GM23338 (cell line): Measurements from ENCODE around the gene IQSEC3. TPM values are rescaled to one million over a fixed set of nuclear protein-coding genes. Genes with fewer than 3 reads are reported as not detected.
"Not testable (repeated sequence)": the region's sequence is repeated elsewhere in the genome, so short reads cannot be mapped to it uniquely, and the experiment has no call there.

Source experiments
- ATAC-seq: fragments of 200-7000 bp; cut with Tn5 transposase; 3 replicates; pipeline ENCODE4 v1.9.1; 2020
- DNase-seq: peaks from one replicate; pipeline ENCODE4 v3.0.0-alpha.2; 2015; ENCODE audit warnings: low spot score
- H2AFZ ChIP-seq: fragments of 200-600 bp; sonication (generic); 2 replicates; pipeline ENCODE4 v1.8.0; 2016; ENCODE audit warnings: antibody characterized with exemption, mild to moderate bottlenecking, moderate library complexity
- H3F3A ChIP-seq: fragments of 200-600 bp; sonication (generic); replicated peaks from 2 replicates; pipeline ENCODE4 v1.8.0; 2017; ENCODE audit warnings: antibody characterized with exemption, mixed run types, low read depth
- H3K27ac ChIP-seq: fragments of 200-600 bp; sonication (generic); 2 replicates; pipeline ENCODE4 v1.6.1; 2016; ENCODE audit warnings: low read depth
- H3K27me3 ChIP-seq: fragments of 200-600 bp; sonication (generic); 2 replicates; pipeline ENCODE4 v1.8.0; 2016; ENCODE audit warnings: mild to moderate bottlenecking, mixed run types, moderate library complexity; ENCODE audit not compliant: insufficient read depth
- H3K36me3 ChIP-seq: fragments of 200-600 bp; sonication (generic); 2 replicates; pipeline ENCODE4 v1.8.0; 2016; ENCODE audit warnings: mild to moderate bottlenecking; ENCODE audit not compliant: insufficient read depth
- H3K4me1 ChIP-seq: fragments of 200-600 bp; sonication (generic); 2 replicates; pipeline ENCODE4 v1.8.0; 2016; ENCODE audit warnings: mild to moderate bottlenecking, moderate library complexity; ENCODE audit not compliant: insufficient read depth
- H3K4me2 ChIP-seq: fragments of 200-600 bp; sonication (generic); 2 replicates; pipeline ENCODE4 v1.7.1; 2017; ENCODE audit warnings: mixed run types
- H3K4me3 ChIP-seq: fragments of 200-600 bp; sonication (generic); 2 replicates; pipeline ENCODE4 v1.6.1; 2016; ENCODE audit warnings: mixed run types
- H3K79me2 ChIP-seq: fragments of 200-600 bp; sonication (generic); replicated peaks from 2 replicates; pipeline ENCODE4 v1.8.0; 2017; ENCODE audit warnings: mild to moderate bottlenecking; ENCODE audit not compliant: insufficient read depth
- H3K9me2 ChIP-seq: fragments of 200-600 bp; sonication (generic); 2 replicates; pipeline ENCODE4 v1.8.0; 2017; ENCODE audit not compliant: insufficient read depth
- H4K20me1 ChIP-seq: fragments of 200-600 bp; sonication (generic); replicated peaks from 2 replicates; pipeline ENCODE4 v1.8.0; 2017; ENCODE audit warnings: mild to moderate bottlenecking; ENCODE audit not compliant: insufficient read depth
- H3K27ac Mint-ChIP-seq: 2 replicates; pipeline ENCODE4 v1.8.0; 2020; ENCODE audit warnings: inconsistent platforms, mild to moderate bottlenecking, moderate library complexity, mixed read lengths
- H3K27me3 Mint-ChIP-seq: 3 replicates; pipeline ENCODE4 v1.8.0; 2022; ENCODE audit warnings: low read depth, mild to moderate bottlenecking, moderate library complexity, mixed read lengths, inconsistent platforms; ENCODE audit not compliant: insufficient read depth, poor library complexity
- H3K36me3 Mint-ChIP-seq: 3 replicates; pipeline ENCODE4 v1.8.0; 2021; ENCODE audit warnings: low read depth, mild to moderate bottlenecking, inconsistent platforms, moderate library complexity, mixed read lengths
- H3K4me1 Mint-ChIP-seq: 3 replicates; pipeline ENCODE4 v1.8.0; 2020; ENCODE audit warnings: mild to moderate bottlenecking, inconsistent platforms, mixed read lengths
- H3K4me3 Mint-ChIP-seq: 3 replicates; pipeline ENCODE4 v1.8.0; 2021; ENCODE audit warnings: moderate library complexity, mild to moderate bottlenecking, inconsistent platforms, mixed read lengths
- H3K9me3 Mint-ChIP-seq: 3 replicates; pipeline ENCODE4 v1.8.0; 2020; ENCODE audit warnings: moderate library complexity, mild to moderate bottlenecking, inconsistent platforms, mixed read lengths
- polyA plus RNA-seq: library from polyadenylated mRNA; unstranded; fragments of >200 nt; fragmentation: Nextera tagmentation; extraction: Ambion mirVana; gene quantifications from 2 replicates; pipeline ENCODE4 v1.2.1, GENCODE V29; 2016
- total RNA-seq: library from RNA; depleted of rRNA; stranded (reverse); fragments of >200 nt; shearing (Covaris generic); gene quantifications from 2 replicates; pipeline ENCODE4 v1.2.3, GENCODE V29; 2014

The IQSEC3 gene
- total and polyA plus RNA-seq, 2 experiments from 2014 or later = 2.1 to 3.6 TPM

- H3K9me3 Mint-ChIP-seq, H3K9me2 ChIP-seq, H3K27me3 Mint-ChIP-seq: not testable (repeated sequence)
Measured at GRCh38 chr12:49149-49548, 17.4 kb upstream of the IQSEC3 start.

GRCh38 chr12:51087-51486 is 15.5 kb upstream of the IQSEC3 start:
- H3K27ac Mint-ChIP-seq, H3K4me1 ChIP-seq: not testable (repeated sequence)

More at GRCh38 chr12:49149-49548, 17.4 kb upstream of the IQSEC3 start:
- not testable (repeated sequence) for H4K20me1 ChIP-seq, H3K4me1 ChIP-seq, H3K79me2 ChIP-seq, H3K4me2 ChIP-seq, H3K27ac ChIP-seq, H3K36me3 ChIP-seq, H3K27me3 ChIP-seq, H3K4me3 Mint-ChIP-seq, H2AFZ ChIP-seq, DNase-seq, H3K27ac Mint-ChIP-seq, H3K36me3 Mint-ChIP-seq, H3K4me3 ChIP-seq, H3K4me1 Mint-ChIP-seq, ATAC-seq, H3F3A ChIP-seq

GRCh38 chr12:51962-52361 is 14.6 kb upstream of the IQSEC3 start:
- not testable (repeated sequence) for H3K4me1 ChIP-seq, H3K9me2 ChIP-seq, H3K4me2 ChIP-seq, H4K20me1 ChIP-seq, ATAC-seq, H3K27me3 Mint-ChIP-seq, H2AFZ ChIP-seq, H3K79me2 ChIP-seq, H3K27me3 ChIP-seq, H3F3A ChIP-seq, H3K4me3 ChIP-seq, H3K27ac ChIP-seq, H3K4me3 Mint-ChIP-seq, DNase-seq, H3K9me3 Mint-ChIP-seq, H3K4me1 Mint-ChIP-seq, H3K36me3 ChIP-seq, H3K36me3 Mint-ChIP-seq, H3K27ac Mint-ChIP-seq

More at GRCh38 chr12:51087-51486, 15.5 kb upstream of the IQSEC3 start:
- H2AFZ ChIP-seq, ATAC-seq, H3K4me1 Mint-ChIP-seq, H3K9me2 ChIP-seq, H3K36me3 ChIP-seq, H3F3A ChIP-seq, H3K27me3 Mint-ChIP-seq, H3K36me3 Mint-ChIP-seq, H3K4me3 ChIP-seq, H4K20me1 ChIP-seq, H3K27ac ChIP-seq, H3K79me2 ChIP-seq, H3K4me3 Mint-ChIP-seq, H3K27me3 ChIP-seq, DNase-seq, H3K4me2 ChIP-seq, H3K9me3 Mint-ChIP-seq: not testable (repeated sequence)

- H3K27me3 Mint-ChIP-seq, H3F3A ChIP-seq, H3K27ac ChIP-seq, H3K79me2 ChIP-seq, H3K4me2 ChIP-seq, H3K27ac Mint-ChIP-seq, H3K36me3 ChIP-seq, H3K4me3 ChIP-seq, H3K4me1 ChIP-seq, ATAC-seq, H3K27me3 ChIP-seq, H3K9me3 Mint-ChIP-seq, H3K4me3 Mint-ChIP-seq, H3K36me3 Mint-ChIP-seq, H4K20me1 ChIP-seq: not testable (repeated sequence)
- peaks cover 12% of the 10 kb centered on the region for H3K4me1 Mint-ChIP-seq
- H2AFZ ChIP-seq = peak overlapping the region; percentile 19; the same call in 1 of the 2 replicates
- H3K9me2 ChIP-seq = peaks cover 13% of the 10 kb centered on the region
- DNase-seq = peak; percentile 41
Measured at GRCh38 chr12:52902-53734, 13.4 kb upstream of the IQSEC3 start.
